ENCODE results near the gene TMEM39A.

The TMEM39A gene

DNA sequence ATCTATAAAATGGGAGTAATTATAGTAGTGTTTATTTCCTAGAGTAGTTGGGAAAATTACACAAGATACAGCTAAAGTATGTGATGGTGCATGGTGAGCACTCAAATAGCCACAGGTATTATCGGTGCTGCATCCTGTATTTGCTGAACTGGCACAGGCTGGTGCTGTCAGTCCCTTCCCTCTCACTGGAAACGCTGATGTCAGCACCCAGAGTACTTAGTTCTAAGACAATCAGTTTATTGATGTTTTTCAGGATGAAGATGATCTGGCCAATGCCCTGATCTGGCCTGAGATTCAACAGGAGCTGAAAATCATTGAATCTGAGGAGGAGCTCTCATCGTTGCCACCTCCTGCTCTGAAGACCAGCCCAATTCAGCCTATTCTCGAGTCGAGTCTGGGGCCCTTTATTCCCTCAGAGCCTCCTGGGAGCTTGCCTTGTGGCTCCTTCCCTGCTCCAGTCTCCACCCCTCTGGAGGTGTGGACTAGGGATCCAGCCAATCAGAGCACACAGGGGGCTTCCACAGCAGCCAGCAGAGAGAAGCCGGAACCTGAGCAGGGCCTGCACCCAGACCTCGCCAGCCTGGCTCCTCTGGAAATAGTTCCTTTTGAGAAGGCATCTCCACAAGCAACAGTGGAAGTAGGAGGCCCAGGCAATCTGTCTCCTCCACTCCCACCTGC, 49.7 kb downstream of the TMEM39A start:
- no peak overlapping the region for H3K4me3 ChIP-seq (ENCODE audit: low read depth, low read length)
- ChIA-PET CTCF (no interaction called here), POLR2A (no interaction called here)
- no peak for DNase-seq (ENCODE audit: low read depth, low spot score)
- TF ChIP-seq, protein P1, sequence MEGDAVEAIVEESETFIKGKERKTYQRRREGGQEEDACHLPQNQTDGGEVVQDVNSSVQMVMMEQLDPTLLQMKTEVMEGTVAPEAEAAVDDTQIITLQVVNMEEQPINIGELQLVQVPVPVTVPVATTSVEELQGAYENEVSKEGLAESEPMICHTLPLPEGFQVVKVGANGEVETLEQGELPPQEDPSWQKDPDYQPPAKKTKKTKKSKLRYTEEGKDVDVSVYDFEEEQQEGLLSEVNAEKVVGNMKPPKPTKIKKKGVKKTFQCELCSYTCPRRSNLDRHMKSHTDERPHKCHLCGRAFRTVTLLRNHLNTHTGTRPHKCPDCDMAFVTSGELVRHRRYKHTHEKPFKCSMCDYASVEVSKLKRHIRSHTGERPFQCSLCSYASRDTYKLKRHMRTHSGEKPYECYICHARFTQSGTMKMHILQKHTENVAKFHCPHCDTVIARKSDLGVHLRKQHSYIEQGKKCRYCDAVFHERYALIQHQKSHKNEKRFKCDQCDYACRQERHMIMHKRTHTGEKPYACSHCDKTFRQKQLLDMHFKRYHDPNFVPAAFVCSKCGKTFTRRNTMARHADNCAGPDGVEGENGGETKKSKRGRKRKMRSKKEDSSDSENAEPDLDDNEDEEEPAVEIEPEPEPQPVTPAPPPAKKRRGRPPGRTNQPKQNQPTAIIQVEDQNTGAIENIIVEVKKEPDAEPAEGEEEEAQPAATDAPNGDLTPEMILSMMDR (IDR thresholded peaks at IDR 0.05; ENCODE audit: insufficient read depth, low read length, missing control alignments): no peak

GRCh38 chr3:119409844-119410243, 53.6 kb downstream of the TMEM39A start:
- TF ChIP-seq, protein P1 (IDR thresholded peaks at IDR 0.05; ENCODE audit: insufficient read depth, low read length, missing control alignments): no peak
- no peak overlapping the region for H3K4me3 ChIP-seq (ENCODE audit: low read depth, low read length)
- ChIA-PET POLR2A (no interaction called here), CTCF (interaction anchor here (0.9 to 2.4 kb wide), 4 partner anchors 9 to 271 kb away, joined by 3 to 12 read pairs (median 4); partner anchors contain the start of gene COX17)
- DNase-seq (ENCODE audit: low read depth, low spot score): no peak

- TF ChIP-seq, protein P1 (IDR thresholded peaks at IDR 0.05; ENCODE audit: insufficient read depth, low read length, missing control alignments): no peak
- ChIA-PET CTCF (interaction anchor here (1.0 to 2.4 kb wide), 3 partner anchors 10 to 273 kb away, joined by 3 to 12 read pairs (median 6); partner anchors contain the start of gene COX17), POLR2A (no interaction called here)
- no peak for DNase-seq (ENCODE audit: low read depth, low spot score)
- H3K4me3 ChIP-seq (ENCODE audit: low read depth, low read length): no peak overlapping the region
These were observed 55.0 kb downstream of the TMEM39A start for GRCh38 chr3:119408243-119408950.

GRCh38 chr3:119405315-119405714, 58.1 kb downstream of the TMEM39A start:
- H3K4me3 ChIP-seq (ENCODE audit: low read depth, low read length): no peak overlapping the region
- TF ChIP-seq, protein P1 (IDR thresholded peaks at IDR 0.05; ENCODE audit: insufficient read depth, low read length, missing control alignments): no peak
- ChIA-PET CTCF (interaction anchor here (1.9 kb wide), 2 partner anchors 8 to 275 kb away, joined by 6 to 9 read pairs; no protein-coding TSS in a partner anchor), POLR2A (no interaction called here)
- DNase-seq (ENCODE audit: low read depth, low spot score): no peak

- POLR2A ChIA-PET: no interaction called here
- CTCF ChIA-PET: interaction anchor here (1.2 to 2.2 kb wide), 3 partner anchors 13 to 129 kb away, joined by 3 to 8 read pairs (median 3); no protein-coding TSS in a partner anchor
- TF ChIP-seq, protein P1 (IDR thresholded peaks at IDR 0.05; ENCODE audit: insufficient read depth, low read length, missing control alignments): no peak
- no peak overlapping the region for H3K4me3 ChIP-seq (ENCODE audit: low read depth, low read length)
- DNase-seq (ENCODE audit: low read depth, low spot score): no peak
These were observed 60.2 kb downstream of the TMEM39A start for GRCh38 chr3:119403201-119403600.

DNA sequence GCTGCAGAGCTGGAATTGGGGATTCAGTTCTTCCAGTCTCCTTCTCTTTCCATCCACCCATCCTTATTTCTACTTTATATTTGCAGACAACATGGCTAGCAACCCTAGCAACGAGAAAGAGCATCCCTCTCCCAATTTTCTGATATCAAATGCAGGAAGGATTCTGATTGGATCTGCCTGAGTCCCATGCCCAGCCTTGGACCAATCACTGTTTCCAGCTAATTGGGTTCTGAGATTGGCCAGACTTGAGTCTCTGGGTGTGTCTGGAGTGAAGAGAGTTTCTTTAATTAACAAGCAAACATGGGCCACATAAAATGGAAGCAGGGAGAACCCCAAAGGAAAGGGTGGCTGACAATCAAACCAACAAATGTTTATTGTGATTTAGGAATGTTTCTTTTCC, 60.6 kb downstream of the TMEM39A start:
- POLR2A ChIA-PET: no interaction called here
- TF ChIP-seq, protein P1 (IDR thresholded peaks at IDR 0.05; ENCODE audit: insufficient read depth, low read length, missing control alignments): no peak
- no peak overlapping the region for H3K4me3 ChIP-seq (ENCODE audit: low read depth, low read length)
- no peak for DNase-seq (ENCODE audit: low read depth, low spot score)
- CTCF ChIA-PET: interaction anchor here (1.2 to 2.2 kb wide), 3 partner anchors 13 to 128 kb away, joined by 3 to 8 read pairs (median 3); no protein-coding TSS in a partner anchor
